GM21737 (cell line): ENCODE results near the gene ADAM12.
"Not testable (repeated sequence)": the region's sequence is repeated elsewhere in the genome, so short reads cannot be mapped to it uniquely, and the experiment has no call there.

Experiments
- ATAC-seq: cut with Tn5 transposase; IDR thresholded peaks from one replicate; pipeline ENCODE4 v1.9.1; 2021; ENCODE audit warnings: mild to moderate bottlenecking, moderate library complexity; ENCODE audit not compliant: unreplicated experiment

Gene ADAM12

GRCh38 chr10:126001576-126001975 is 386.7 kb downstream of the ADAM12 start:
- no peak for ATAC-seq

GRCh38 chr10:125999694-126000093 is 388.6 kb downstream of the ADAM12 start:
- no peak for ATAC-seq

GRCh38 chr10:125997586-125997985 is 390.7 kb downstream of the ADAM12 start:
- ATAC-seq: no peak

GRCh38 chr10:125995726-125996304 is 392.5 kb downstream of the ADAM12 start:
- no peak for ATAC-seq

GRCh38 chr10:125994601-125995000 is 393.7 kb downstream of the ADAM12 start:
- no peak for ATAC-seq

GRCh38 chr10:125992254-125992653 is 396.0 kb downstream of the ADAM12 start:
- ATAC-seq: no peak

GRCh38 chr10:125991392-125991791 is 396.9 kb downstream of the ADAM12 start:
- ATAC-seq: no peak

GRCh38 chr10:125990974-125991373 is 397.3 kb downstream of the ADAM12 start:
- no peak for ATAC-seq

- ATAC-seq: no peak
Measured at GRCh38 chr10:125989791-125990190, 398.5 kb downstream of the ADAM12 start.

GRCh38 chr10:125985557-125986240 is 402.6 kb downstream of the ADAM12 start:
- ATAC-seq: no peak

- no peak for ATAC-seq
Measured at GRCh38 chr10:125984865-125985495, 403.3 kb downstream of the ADAM12 start.

- ATAC-seq: no peak
Measured at GRCh38 chr10:125984346-125984745, 403.9 kb downstream of the ADAM12 start.

- no peak for ATAC-seq
Measured at GRCh38 chr10:125983656-125984055, 404.6 kb downstream of the ADAM12 start.

GRCh38 chr10:125983161-125983560 is 405.1 kb downstream of the ADAM12 start:
- ATAC-seq: no peak

GRCh38 chr10:125982260-125982948 is 405.9 kb downstream of the ADAM12 start:
- peak; percentile 75 for ATAC-seq

GRCh38 chr10:125980521-125981035 is 407.7 kb downstream of the ADAM12 start:
- ATAC-seq: no peak

GRCh38 chr10:125979976-125980375 is 408.3 kb downstream of the ADAM12 start:
- no peak for ATAC-seq

GRCh38 chr10:125976960-125977605 is 411.2 kb downstream of the ADAM12 start:
- no peak for ATAC-seq

GRCh38 chr10:125970077-125970630 is 418.1 kb downstream of the ADAM12 start:
- ATAC-seq: not testable (repeated sequence)

- no peak for ATAC-seq
Measured at GRCh38 chr10:125967533-125967932, 420.7 kb downstream of the ADAM12 start.

GRCh38 chr10:125964558-125964957 is 423.7 kb downstream of the ADAM12 start:
- ATAC-seq: no peak
